Measurements from ENCODE around the gene SLC25A51.

DNA sequence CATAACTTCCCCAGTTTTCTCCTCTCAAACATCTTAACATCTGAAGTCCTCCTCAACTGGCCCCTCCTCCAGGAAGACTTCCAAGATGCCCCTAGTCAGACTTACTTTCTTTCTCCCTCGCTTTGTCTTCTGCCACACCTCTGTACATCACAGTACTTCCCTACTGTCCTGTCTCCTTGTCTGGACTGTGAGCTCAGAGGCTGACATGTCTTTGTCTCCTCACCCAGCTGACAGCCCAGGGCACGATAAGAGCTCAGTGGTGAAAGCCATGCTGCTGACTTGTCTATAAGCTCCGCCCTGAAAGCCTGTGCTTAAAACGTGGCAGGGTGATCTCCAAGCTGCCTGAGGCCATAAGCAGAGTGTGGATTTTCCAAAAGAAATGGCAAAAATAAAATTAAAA, 33.0 kb upstream of the SLC25A51 start:
- TF ChIP-seq MXI1 (conservative IDR thresholded peaks at IDR 0.05; ENCODE audit: poor library complexity, severe bottlenecking), result no peak
- no peak for TF ChIP-seq EZH2 (IDR thresholded peaks at IDR 0.05; ENCODE audit: borderline replicate concordance, insufficient read depth, low read length, poor library complexity, severe bottlenecking)
- TF ChIP-seq, protein P1, sequence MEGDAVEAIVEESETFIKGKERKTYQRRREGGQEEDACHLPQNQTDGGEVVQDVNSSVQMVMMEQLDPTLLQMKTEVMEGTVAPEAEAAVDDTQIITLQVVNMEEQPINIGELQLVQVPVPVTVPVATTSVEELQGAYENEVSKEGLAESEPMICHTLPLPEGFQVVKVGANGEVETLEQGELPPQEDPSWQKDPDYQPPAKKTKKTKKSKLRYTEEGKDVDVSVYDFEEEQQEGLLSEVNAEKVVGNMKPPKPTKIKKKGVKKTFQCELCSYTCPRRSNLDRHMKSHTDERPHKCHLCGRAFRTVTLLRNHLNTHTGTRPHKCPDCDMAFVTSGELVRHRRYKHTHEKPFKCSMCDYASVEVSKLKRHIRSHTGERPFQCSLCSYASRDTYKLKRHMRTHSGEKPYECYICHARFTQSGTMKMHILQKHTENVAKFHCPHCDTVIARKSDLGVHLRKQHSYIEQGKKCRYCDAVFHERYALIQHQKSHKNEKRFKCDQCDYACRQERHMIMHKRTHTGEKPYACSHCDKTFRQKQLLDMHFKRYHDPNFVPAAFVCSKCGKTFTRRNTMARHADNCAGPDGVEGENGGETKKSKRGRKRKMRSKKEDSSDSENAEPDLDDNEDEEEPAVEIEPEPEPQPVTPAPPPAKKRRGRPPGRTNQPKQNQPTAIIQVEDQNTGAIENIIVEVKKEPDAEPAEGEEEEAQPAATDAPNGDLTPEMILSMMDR (IDR thresholded peaks at IDR 0.05; ENCODE audit: poor library complexity, severe bottlenecking), result no peak
- TF ChIP-seq POLR2AphosphoS5 (IDR thresholded peaks at IDR 0.05), result no peak
